WI38 (cell line): ENCODE data around the gene TEKT5.
A peak's percentile ranks its signal among the peaks of the same experiment; 100 is the strongest.

Source experiments
- H3K4me3 ChIP-seq: 2 replicates; pipeline ENCODE4 v1.5.1; 2011; ENCODE audit warnings: low read depth, mild to moderate bottlenecking, control low read depth, low read length
- TF ChIP-seq, protein P1 (sequence below): IDR thresholded peaks from 2 replicates; pipeline ENCODE4 v1.5.1; 2012; ENCODE audit warnings: low read depth, mild to moderate bottlenecking, control low read depth, low read length

The TEKT5 gene

DNA sequence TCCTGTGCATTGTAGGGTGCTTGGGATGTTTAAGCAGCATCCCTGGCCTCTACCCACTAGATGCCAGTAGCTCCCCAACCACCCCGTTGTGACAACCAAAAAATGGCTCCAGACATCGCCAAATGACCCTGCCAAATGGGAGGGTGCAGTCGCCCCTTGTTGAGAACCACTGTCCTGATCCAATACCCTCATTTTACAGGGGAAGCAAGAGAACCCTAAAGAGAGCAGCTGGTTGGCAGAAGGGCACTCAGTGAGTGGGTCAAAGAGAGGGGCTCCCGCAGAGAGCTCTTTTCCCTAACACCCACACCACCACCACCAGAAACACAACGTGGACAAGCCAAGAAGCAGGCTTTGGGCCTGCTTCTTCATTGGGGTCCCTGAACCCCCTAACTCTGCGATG, 18.4 kb downstream of the TEKT5 start:
- H3K4me3 ChIP-seq, result no peak overlapping the region
- TF ChIP-seq, protein P1, sequence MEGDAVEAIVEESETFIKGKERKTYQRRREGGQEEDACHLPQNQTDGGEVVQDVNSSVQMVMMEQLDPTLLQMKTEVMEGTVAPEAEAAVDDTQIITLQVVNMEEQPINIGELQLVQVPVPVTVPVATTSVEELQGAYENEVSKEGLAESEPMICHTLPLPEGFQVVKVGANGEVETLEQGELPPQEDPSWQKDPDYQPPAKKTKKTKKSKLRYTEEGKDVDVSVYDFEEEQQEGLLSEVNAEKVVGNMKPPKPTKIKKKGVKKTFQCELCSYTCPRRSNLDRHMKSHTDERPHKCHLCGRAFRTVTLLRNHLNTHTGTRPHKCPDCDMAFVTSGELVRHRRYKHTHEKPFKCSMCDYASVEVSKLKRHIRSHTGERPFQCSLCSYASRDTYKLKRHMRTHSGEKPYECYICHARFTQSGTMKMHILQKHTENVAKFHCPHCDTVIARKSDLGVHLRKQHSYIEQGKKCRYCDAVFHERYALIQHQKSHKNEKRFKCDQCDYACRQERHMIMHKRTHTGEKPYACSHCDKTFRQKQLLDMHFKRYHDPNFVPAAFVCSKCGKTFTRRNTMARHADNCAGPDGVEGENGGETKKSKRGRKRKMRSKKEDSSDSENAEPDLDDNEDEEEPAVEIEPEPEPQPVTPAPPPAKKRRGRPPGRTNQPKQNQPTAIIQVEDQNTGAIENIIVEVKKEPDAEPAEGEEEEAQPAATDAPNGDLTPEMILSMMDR, result no peak

GRCh38 chr16:10675861-10676260, 18.9 kb downstream of the TEKT5 start:
- TF ChIP-seq, protein P1, result no peak
- H3K4me3 ChIP-seq, result no peak overlapping the region

DNA sequence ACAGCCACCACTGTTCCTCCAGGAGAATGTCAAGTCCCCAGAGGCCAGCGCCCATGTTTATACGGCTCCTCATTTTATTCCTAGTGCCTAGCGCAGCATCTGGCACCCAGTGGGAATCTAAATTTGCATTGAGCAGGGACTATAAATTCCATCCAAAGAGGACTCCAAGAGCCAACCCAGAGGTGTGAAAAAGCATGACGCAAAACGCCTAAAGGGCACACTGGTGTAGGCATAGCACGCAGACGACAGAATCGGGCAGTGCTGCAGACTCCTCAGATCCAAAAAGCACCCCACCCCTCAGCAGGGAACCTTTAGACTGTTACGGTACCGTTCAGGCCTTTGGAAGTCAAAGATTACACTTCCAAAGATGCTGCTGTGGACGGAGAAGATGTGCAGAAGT, 19.5 kb downstream of the TEKT5 start:
- TF ChIP-seq, protein P1, result no peak
- no peak overlapping the region for H3K4me3 ChIP-seq

DNA sequence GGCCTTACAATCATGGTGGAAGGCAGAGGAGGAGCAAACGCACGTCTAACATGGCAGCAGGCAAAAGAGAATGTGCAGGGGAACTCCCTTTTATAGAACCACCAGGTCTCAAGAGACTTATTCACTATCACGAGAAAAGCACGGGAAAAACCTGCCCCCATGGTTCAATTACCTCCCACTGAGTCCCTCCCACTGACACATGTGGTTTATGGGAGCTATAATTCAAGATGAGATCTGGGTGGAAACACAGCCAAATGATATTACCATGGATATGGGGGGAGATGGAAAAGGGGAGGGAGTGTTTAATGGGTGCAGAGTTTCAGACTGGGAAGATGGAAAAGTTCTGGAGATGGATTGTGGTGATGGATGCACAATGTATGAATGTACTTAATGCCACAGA, 23.0 kb downstream of the TEKT5 start:
- TF ChIP-seq, protein P1, result no peak
- no peak overlapping the region for H3K4me3 ChIP-seq

DNA sequence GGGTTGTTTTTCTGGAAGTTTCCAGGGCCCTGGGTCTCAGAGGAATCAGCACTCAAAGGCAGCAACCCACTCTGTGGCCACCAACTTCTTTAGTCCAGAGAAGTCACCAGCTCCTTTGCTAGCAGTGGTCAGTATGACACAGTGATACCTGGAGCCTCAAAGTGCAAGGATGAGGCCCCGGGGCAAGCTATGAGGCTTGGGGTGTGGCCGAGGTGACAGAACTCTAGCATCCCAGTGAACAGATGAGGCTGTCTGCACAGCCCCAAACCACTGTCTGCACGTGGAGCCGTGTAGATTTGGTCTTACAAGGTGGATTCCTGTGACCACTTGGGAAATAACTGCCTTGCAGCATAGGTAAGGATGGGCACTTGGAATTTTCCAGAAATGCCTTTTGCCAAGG, 24.9 kb downstream of the TEKT5 start:
- TF ChIP-seq, protein P1, result no peak
- no peak overlapping the region for H3K4me3 ChIP-seq

DNA sequence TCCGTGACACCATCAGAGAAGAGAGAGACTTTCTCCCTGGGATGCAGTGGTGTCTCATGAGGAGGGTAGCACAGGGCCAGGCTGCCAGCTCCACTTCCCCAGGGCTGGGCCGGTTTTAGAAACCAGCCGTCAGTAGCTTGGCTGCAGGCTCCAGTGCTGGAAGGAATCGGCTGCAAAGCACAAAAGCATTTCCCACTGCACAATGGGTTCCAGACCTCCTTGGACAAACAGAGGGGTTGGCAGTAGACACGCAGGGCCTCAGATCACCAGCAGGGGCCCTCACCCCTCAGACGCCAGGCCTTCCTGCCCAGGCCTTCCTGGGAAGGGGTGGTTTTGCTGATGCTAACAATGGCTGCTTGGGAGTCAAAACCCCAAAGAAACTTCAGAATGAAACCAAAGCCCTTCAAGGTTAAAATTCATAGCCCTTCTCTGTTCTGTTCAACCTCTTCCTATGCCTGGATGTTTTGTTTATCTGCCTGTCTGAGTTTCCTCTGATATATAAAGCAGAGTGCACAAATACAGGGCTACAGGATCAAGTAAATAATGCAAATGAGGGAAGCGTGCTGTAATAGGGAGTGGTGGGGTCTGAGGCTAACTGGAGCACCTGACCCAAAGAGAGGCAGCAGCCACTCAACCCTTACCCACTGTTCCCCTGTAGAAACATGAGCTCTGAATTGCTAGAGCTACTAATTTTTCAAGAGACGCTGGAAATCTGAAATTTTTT, 26.2 kb downstream of the TEKT5 start:
- TF ChIP-seq, protein P1, result peak; percentile 57
- no peak overlapping the region for H3K4me3 ChIP-seq

DNA sequence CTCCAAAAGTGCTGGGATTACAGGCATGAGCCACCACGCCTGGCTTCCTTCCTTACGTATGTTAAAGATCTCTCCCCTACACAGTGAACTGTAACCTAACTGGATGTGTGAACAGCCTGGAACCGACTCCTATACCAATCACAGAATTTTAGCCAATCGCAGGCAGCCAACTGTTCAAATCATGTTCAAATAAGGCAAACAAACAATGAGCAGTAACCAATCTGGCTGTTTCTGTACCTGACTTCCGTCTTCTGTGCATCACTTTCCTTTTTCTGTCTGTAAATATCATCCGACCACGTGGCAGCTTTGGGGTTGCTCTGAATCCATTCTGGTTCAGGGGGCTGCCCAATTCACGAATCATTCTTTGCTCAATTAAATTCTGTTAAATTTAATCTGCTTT, 27.5 kb downstream of the TEKT5 start:
- no peak overlapping the region for H3K4me3 ChIP-seq
- TF ChIP-seq, protein P1, result no peak
